T-helper 9 cell (primary cell): ENCODE data around the gene GGACT.

Experiments
- DNase-seq: peaks from one replicate; pipeline ENCODE4 v3.0.0-alpha.2; 2020

The GGACT gene

GRCh38 chr13:100546713-100547405 is 41.7 kb downstream of the GGACT start:
- no peak for DNase-seq

GRCh38 chr13:100545684-100546061 is 42.9 kb downstream of the GGACT start:
- DNase-seq = no peak

DNA sequence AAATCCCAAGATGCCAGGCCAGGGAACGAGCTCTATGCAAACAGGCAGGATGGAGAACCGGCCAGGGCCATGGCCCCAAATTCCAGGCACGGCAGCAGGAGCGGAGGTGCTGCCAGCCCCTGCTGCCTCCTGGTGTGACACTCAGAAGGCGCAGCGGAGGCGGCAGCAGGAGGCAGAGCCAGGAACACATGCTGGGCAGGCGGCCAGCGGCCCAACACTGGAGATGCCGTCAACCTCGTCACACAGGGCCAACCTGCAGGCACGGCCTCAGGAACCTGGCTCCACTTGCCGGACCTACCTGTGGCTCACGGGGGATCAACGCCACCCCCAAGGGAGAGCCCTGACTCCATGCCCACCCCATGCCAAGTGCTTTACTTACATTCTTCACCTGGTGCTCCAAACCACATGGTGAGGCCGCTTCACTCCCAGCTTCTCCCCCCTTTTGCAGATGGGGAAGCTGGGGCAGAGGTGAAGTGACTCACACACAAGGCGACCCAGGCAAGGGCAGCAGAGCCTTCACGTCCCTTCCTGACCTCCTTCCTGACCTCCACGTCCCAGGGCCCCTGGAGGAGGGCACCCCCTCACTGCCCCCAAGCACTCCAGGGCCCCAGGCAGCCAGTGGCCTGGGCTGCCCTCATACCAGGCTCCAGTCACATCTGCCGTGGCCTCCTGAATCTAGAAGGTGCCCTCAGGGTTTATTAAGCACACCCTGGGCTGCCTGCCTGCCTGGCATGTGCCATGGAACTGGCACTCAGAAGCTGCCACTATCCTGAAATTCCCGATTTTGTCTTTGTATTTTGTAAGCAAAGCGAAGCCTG is 43.5 kb downstream of the GGACT start:
- DNase-seq = no peak

DNA sequence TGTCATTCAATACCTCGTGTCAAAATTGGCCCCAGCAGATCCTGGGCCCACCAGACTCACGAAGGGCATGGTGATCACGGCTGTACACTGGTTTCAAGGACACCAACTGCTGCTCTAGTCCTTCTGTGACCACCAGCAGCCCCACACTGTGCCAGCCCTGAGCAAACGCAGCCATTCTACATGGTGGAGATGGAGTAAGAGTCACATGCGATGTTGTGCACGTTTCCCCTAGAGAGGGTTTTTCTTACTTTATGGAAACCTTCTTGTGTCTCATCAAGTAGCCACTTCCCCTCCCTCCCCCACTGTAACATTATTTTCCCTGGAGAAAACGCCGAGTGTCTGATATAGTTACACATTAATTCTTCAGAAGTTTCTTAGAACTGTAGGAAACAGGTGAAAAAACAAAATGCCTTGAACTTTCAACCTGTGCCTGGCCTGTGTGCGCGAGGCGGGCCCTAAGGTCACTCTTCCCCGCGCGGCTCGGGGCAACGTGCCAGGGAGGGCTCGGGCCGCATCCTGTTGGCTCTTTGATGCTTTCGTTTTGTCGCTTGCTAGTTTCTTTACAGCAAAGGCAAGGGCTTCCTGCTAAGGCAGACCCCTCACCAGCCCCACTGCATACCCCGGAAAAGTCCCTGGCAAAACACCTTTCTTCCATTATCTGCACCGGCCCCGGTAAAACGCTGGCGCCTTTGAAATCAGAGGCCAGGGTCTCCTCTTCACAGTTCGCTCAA is 44.6 kb downstream of the GGACT start:
- DNase-seq = no peak

DNA sequence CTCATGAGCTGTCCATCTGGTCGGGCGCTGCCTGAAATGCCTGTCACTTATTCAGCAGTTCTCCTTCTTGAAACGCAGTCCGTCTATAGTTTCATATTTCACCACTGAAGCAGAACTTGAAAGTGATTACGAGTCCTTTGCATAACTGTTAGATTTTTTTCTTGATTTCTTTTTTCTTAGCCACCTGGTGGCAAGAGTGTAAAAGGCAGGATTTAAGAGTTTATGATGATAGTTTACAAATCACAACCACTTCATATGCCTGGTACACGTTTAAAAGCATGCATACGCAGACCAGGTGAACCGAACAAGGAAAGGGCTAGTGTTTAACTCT is 45.8 kb downstream of the GGACT start:
- DNase-seq = no peak

DNA sequence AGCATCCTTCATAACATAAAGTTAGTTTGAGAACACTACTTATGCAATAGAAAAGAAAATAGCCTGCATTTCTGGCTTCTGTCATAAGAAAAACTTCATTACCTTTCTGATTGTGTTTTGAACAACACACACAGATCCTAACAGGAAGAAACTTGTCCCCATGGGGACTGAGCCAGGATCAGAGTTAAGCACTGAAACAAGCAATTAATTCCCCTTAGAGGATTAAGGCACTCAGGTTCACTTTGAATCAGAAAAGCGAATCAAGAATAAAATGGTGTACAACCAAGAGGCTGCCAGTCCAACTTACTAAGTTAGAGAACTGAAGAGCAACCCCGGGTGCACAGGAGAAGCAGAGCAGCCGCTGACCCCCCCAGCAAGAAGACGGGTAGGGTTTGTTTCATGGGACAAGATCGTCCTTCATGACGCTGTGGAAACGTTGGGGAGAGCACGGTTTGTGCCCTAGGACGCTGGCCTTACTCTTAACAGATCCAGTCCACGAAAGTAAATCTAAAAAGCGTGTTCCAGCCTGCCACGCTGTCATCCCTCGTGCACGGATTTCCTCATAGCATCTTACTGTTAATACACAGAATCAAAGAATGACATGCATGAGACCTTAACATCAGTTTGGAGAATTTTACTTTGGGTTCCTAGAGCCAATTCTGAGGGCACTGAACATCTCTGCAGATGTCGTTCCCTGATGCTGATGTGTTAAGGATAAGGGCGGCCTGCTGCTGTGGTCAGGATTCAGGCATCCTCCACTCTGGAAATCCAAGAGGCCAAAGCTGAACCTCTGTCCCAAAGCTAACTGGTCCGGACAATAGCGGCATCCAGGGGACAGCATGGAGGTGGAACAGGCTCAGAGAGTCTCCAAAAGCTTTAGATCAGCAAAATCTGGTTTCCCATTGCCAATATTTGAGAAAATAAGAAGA is 46.4 kb downstream of the GGACT start:
- DNase-seq = no peak

GRCh38 chr13:100540621-100541020 is 48.0 kb downstream of the GGACT start:
- DNase-seq = no peak

DNA sequence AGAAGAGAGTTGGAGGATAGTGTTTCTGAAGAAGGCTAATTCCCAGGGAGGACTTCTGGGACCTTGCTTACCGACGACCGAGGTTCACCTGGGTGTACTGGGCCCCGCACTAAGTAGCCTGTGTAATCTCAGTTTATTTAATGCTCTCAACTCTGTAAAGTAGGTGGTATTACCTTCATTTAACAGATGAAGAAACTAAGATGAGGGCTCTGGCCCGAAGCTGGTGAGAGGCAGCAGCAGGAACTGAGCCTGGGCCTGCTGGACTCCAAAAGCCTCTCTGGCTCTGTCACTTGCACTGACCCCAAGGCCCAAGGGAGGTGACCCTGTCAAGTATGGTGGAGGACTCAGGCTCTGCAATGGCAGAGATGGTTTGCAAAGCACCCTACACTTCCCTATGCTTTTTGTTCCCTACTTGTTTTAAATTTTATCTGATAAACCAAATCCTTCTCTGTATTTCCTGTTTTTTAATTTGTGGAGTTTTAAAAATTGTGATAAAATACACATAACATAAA is 50.6 kb downstream of the GGACT start:
- DNase-seq = no peak

DNA sequence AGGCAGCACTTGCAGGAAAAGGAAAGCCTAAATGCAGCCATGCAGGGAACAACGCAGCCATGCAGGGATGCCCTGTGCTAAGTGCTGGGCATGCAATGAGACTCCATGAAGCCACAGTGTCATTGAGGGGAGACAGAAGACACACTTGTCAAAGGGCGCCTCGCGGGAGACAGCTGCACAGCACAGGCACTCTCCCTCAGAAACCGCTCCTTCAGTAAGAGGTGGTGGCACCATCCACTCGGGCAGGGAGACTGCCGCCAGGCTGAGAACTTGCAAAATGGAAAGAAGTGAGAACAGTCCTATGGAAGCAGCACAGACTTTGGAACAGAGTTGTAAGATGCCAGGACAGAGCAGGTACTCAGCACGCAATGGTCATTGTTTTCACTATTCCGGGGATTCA is 51.1 kb downstream of the GGACT start:
- DNase-seq = no peak

GRCh38 chr13:100536643-100537180 is 51.9 kb downstream of the GGACT start:
- DNase-seq = no peak

DNA sequence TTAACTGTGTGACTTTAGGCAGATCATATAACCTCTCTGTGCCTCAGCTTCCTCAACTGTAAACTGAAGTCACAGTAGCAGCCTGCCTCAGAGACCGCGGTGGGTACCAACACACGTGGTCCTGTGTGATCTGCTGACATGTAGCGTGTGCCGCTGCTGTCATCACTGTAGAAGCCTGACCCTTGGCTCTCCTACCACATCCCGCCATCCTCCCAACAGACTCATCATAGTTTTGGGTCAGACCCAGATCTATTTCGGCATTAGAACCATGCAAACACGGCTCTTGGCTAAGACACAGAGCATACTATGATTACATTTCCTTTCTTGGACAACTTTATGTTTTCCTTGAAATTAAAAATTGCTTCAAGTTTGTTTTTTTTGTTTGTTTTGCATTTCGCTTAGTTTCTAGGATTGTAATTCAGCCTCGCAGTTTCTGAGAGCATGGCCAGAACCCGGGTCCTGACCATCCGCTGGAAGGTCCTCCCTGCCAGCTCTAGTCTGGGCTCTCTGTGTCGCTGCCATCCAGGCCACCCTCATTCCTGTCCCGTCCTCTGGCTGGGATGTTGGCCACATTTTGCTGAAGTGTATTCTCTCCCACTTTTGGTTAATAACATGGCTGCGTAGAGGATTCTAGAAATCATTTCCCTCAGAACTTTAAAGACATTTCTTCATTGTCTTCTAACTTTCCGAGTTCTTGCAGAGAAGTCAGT is 53.0 kb downstream of the GGACT start:
- no peak for DNase-seq

DNA sequence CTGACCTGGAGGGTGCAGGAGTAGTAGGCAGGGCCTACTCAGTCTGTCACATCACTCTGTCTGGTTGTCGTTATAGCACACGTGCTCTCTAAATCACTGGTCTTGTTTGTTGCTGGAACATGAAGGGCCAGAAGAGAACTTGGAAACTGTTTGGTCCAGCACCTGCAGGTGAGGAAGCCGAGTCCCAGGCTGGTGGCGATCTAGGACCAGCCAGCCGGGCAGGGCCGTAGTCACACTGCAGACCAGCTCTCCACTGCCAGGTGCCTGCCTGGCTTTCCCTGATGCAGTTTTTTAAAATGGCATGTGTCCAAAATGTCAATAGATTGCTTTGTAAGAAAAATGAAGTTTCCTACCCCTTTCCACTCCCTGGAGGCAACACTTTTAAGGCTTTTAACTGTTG is 53.7 kb downstream of the GGACT start:
- DNase-seq = no peak

DNA sequence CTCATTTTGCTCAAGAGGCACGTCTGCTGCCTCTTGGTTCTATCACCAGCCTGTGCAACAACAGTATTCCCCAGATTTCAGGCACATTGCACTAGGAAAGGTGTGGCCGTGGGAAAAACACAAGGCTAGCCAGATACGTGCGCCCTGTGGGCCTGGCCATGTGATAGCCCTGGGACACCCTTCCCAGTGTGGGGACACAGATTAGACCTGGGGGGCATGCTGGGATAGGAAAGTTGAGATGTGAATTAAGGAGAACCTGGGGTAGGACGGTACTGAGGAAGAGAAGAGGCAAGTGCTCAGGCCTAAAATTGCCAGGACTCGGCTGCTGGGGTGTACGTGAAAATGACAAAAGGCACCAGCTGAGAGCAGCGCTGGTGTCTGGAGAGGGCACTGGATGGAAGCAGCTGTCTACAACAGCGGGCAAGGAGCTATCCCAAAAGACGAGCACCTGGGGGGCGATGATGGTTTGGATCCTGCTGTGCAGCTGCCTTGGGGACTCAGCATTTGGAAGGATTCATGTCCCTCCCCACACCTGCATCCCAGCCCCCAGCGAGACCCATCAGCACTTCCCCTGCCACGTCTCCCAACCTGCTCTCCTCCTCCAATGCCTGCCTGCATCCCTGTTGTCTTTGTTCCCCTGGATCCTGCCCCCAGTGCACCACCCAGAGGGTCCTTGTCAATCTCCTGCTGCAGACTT is 54.3 kb downstream of the GGACT start:
- no peak for DNase-seq

GRCh38 chr13:100533588-100534041 is 55.0 kb downstream of the GGACT start:
- DNase-seq = no peak

GRCh38 chr13:100532836-100533435 is 55.7 kb downstream of the GGACT start:
- DNase-seq = no peak

GRCh38 chr13:100532090-100532766 is 56.4 kb downstream of the GGACT start:
- DNase-seq = no peak

DNA sequence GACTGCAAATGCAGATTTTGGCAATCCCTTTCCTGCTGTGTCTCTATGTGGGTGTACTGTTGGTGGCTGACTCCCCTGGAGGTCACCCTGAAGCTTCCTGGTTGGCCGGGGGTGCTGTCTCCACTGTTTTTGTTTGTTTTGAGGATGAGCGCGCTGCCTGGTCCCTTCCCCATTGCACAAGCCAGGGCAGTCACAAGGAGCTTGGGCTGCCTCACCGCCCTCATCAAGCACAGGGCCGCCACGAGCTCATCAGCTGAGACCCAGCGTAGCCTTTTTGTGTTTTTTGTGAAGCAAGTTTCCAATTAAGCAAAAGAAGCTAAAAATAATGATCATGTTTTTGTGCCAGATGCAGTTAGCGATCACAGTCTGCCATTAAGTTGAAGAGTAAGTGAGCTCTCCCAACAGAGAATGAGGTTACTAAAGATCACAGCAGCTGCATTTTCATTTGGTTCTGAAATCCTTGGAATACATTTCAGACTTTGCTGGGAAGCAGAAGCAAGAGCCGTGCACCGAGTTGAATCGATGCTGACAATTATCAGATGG is 57.8 kb downstream of the GGACT start:
- no peak for DNase-seq

DNA sequence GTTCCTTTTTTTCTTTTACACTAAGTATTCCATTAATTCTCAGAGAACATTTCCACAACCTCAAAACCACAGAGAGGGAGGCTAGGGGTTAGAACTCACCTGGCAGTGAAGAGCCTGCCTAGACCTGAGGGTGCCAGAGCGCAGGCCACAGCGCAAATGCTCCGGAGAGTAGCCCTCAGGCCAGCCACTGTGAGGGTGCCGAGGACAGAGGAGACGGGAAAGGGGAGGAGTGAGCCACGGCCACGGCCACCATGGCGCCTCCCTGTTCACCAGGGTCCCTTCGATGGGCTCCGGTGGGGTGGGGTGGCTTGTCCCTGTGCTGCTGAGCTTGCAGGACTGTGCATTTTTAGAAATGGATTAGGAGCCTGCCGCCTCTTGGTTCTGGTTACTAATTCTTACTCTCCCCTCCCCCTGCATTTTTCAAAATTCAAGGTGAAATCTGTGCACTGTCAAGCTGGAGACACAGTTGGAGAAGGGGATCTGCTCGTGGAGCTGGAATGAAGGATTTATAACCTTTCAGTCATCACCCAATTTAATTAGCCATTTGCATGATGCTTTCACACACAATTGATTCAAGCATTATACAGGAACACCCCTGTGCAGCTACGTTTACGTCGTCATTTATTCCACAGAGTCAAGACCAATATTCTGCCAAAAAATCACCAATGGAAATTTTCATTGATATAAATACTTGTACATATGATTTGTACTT is 58.8 kb downstream of the GGACT start:
- DNase-seq = no peak

DNA sequence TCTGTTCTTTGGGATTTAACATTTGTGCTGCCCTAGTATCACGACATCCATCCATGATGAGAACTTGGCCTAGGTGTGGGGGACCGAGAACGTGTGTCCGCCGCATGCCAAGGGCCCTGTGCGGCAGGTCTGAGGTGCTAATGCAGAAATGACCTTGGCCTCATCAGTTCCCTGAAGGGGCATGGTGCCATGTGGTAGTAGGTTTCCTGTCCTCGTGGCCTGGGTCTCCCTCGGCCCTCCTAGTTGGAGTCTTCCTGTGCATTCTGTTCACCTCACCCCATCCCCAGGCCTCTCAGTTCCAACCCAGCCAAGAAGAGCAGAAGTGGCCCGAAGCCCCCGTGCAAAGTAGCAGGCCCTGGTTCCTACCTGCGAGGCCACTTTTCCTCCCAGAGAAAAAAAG is 59.8 kb downstream of the GGACT start:
- DNase-seq = no peak
